ENCODE data around the gene ZNF81.
"Not testable (repeated sequence)": the region's sequence is repeated elsewhere in the genome, so short reads cannot be mapped to it uniquely, and the experiment has no call there.

ZNF81 gene

GRCh38 chrX:47836164-47837072 lies at the start of gene ZNF81:
ZNF81 (plus strand) TSS chrX:47836902; CDS start chrX:47846268, 9,366 bp downstream.
- in situ Hi-C loops (cut with HindIII; ENCODE audit: low sequenced_read_pairs) = no loop called here
- TF ChIP-seq CTCF (IDR thresholded peaks at IDR 0.05; ENCODE audit: low read depth, low read length) = no peak
- DNase-seq (ENCODE audit: low read depth, low spot score) = peak; percentile 96
- H3K4me3 ChIP-seq (ENCODE audit: low read depth, low read length) = peak within 1 kb of the TSS; percentile 50

GRCh38 chrX:47796433-47796906 lies 40.2 kb upstream of the ZNF81 start:
- peak; percentile 36 for DNase-seq (ENCODE audit: low read depth, low spot score)
- no peak overlapping the region for H3K4me3 ChIP-seq (ENCODE audit: low read depth, low read length)
- no peak for TF ChIP-seq CTCF (IDR thresholded peaks at IDR 0.05; ENCODE audit: low read depth, low read length)
- in situ Hi-C loops (cut with HindIII; ENCODE audit: low sequenced_read_pairs) = no loop called here

GRCh38 chrX:47797084-47797483 lies 39.6 kb upstream of the ZNF81 start:
- DNase-seq (ENCODE audit: low read depth, low spot score) = no peak
- no peak for TF ChIP-seq CTCF (IDR thresholded peaks at IDR 0.05; ENCODE audit: low read depth, low read length)
- no peak overlapping the region for H3K4me3 ChIP-seq (ENCODE audit: low read depth, low read length)
- in situ Hi-C loops (cut with HindIII; ENCODE audit: low sequenced_read_pairs) = no loop called here

GRCh38 chrX:47798861-47799260 lies 37.8 kb upstream of the ZNF81 start:
- H3K4me3 ChIP-seq (ENCODE audit: low read depth, low read length) = no peak overlapping the region
- no peak for TF ChIP-seq CTCF (IDR thresholded peaks at IDR 0.05; ENCODE audit: low read depth, low read length)
- in situ Hi-C loops (cut with HindIII; ENCODE audit: low sequenced_read_pairs) = no loop called here
- DNase-seq (ENCODE audit: low read depth, low spot score) = no peak

GRCh38 chrX:47802589-47802988 lies 34.1 kb upstream of the ZNF81 start:
- peak; percentile 7 for DNase-seq (ENCODE audit: low read depth, low spot score)
- in situ Hi-C loops (cut with HindIII; ENCODE audit: low sequenced_read_pairs) = no loop called here
- no peak overlapping the region for H3K4me3 ChIP-seq (ENCODE audit: low read depth, low read length)
- no peak for TF ChIP-seq CTCF (IDR thresholded peaks at IDR 0.05; ENCODE audit: low read depth, low read length)

GRCh38 chrX:47803103-47803502 lies 33.6 kb upstream of the ZNF81 start:
- DNase-seq (ENCODE audit: low read depth, low spot score); in situ Hi-C loops (cut with HindIII; ENCODE audit: low sequenced_read_pairs); H3K4me3 ChIP-seq (ENCODE audit: low read depth, low read length): not testable (repeated sequence)

GRCh38 chrX:47804315-47804714 lies 32.4 kb upstream of the ZNF81 start:
- no peak for TF ChIP-seq CTCF (IDR thresholded peaks at IDR 0.05; ENCODE audit: low read depth, low read length)
- H3K4me3 ChIP-seq (ENCODE audit: low read depth, low read length) = no peak overlapping the region
- no peak for DNase-seq (ENCODE audit: low read depth, low spot score)
- in situ Hi-C loops (cut with HindIII; ENCODE audit: low sequenced_read_pairs) = no loop called here

GRCh38 chrX:47805844-47806243 lies 30.9 kb upstream of the ZNF81 start:
- DNase-seq (ENCODE audit: low read depth, low spot score); H3K4me3 ChIP-seq (ENCODE audit: low read depth, low read length); in situ Hi-C loops (cut with HindIII; ENCODE audit: low sequenced_read_pairs): not testable (repeated sequence)

- DNase-seq (ENCODE audit: low read depth, low spot score); H3K4me3 ChIP-seq (ENCODE audit: low read depth, low read length); in situ Hi-C loops (cut with HindIII; ENCODE audit: low sequenced_read_pairs): not testable (repeated sequence)
Observed at GRCh38 chrX:47806415-47807271, 30.1 kb upstream of the ZNF81 start.

GRCh38 chrX:47807272-47807538 lies 29.5 kb upstream of the ZNF81 start:
- H3K4me3 ChIP-seq (ENCODE audit: low read depth, low read length); in situ Hi-C loops (cut with HindIII; ENCODE audit: low sequenced_read_pairs); DNase-seq (ENCODE audit: low read depth, low spot score): not testable (repeated sequence)

Measured in astrocyte of the spinal cord (primary cell).